Posterior cingulate gyrus (tissue), 11 donors: ENCODE measurements around the gene RGS5.
"Not testable (repeated sequence)": the region's sequence is repeated elsewhere in the genome, so short reads cannot be mapped to it uniquely, and the experiment has no call there.

Source experiments
- DNase-seq, 10 donors: peaks; one replicate each; pipeline versions ENCODE4 v3.0.0 to v3.0.0-alpha.2; 2020 to 2021; ENCODE audit warnings: mixed read lengths in 3 of 10
- intact Hi-C: fragments of 100-400 bp; cut with DNase I; formaldehyde crosslinking; loops from one replicate; pipeline ENCODE4 v1.15.1; 2023

The RGS5 gene, protein sequence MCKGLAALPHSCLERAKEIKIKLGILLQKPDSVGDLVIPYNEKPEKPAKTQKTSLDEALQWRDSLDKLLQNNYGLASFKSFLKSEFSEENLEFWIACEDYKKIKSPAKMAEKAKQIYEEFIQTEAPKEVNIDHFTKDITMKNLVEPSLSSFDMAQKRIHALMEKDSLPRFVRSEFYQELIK

DNA sequence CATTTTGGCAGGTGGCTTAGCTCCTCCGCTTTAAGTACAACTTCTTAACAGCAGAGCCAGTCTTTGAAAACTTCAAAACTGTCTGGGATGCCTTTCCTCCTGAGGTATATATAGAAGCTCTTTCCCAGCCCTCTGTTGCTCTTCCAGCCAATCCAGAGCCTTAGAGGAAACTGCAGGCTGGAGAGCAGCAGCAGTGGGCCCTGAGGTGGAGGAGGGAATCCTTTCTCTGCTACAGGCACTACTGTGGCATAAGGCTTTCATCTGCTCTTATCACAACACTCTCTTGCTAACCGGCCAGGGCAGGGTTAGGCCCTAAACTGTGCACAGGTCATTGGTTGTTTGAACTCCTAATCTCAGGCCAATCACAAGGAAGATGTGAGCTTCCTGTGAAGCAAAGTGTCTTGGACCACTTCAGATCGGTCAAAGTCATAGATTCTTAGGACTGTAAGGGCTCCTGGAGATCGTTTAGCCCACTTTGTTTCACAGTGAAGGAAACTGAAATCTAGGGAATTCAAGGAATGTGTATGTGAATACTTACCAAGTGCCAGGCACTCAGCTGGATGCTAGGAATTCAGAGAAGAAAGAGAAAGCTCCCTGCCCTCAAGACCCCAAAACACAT lies at the start of gene RGS5:
Gene RGS5, minus strand, starts transcription at position 84 of the 619 bp plus-strand sequence. Its CDS starts 81 bp downstream, at position 3.
- intact Hi-C loops: no loop called here
- no peak for DNase-seq

DNA sequence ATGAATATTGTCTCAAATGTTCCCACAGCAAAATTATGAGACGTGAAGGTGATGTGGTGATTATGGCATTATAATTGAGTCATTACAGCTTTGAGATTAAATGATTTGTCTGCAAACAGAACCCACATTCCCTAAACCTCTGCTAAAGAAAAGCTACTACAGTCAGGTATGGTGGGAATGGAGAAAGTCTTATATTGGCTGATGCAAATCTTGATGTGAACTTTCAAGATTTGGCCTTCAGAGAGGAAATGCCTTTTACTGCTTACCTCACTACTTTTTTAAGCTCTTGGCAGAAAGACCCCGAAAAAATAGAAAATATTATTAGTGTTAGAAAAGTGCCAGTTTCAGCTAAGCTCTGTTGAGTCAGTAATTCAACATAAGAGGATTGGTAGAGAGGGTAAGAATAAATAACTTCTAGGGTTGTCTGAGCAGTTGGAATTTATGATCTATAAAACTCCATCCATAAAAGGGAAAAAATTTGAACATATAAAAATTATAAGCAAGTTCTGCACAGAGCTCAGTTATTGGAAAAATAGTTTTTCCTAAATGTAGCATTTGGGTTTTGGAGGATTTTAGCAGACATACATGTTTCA lies 47.8 kb upstream of the RGS5 start:
- DNase-seq: no peak
- intact Hi-C loops: no loop called here

DNA sequence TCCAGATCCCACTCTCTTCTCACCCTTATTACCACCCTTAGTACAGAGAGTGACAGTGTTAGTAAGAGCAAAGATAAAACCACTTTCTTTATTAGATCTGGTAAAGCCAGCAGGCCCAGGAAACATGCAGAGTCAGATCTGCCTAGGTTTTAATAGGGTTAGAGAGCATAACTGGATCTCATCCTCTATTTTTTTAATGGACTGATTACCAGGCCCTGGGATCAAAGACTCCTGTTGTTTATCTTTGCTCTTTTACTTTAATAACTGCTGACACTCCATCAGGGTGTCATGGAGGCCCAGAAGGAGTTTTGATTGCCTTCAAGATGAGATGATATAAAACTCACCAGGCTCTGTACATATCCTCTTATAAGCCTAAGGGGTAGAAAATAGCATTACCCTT lies 45.3 kb upstream of the RGS5 start:
- DNase-seq: no peak
- intact Hi-C loops: no loop called here

DNA sequence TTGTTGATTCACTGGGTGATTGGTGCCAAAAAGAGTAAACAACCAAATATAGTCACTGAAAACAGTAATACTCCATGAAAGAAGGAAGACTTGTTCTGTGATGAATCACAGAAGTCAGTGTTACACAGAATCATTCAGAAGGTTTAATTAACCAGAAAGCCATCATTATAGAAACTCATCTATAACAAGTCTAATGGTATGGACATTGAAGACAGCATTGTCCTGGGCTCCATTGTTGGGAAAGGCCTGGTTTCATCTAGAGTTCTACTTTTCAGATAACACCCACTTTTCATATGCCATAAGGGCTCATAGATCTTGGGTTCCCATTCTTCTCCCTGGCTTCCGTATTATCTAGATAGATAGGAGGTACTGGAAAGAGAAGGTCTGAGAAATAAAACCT lies 41.9 kb upstream of the RGS5 start:
- intact Hi-C loops, DNase-seq: not testable (repeated sequence)

DNA sequence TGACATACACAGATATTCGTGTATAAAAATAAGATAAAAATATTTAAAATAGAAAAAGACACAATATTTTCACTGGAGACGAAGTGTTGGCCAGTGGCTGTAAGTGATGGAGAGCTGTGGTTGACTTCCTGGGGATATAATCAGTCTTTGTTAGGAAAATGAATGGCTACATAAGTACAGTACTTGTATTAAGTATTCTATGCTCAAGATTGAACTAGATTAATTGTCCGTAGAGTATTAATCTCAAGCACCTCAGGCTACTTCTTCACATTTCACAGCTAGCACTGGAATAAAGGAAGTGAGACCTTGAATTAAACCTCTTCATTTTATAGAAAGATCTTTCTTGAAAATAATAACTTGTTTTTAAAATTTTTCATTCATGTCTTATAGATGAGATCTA lies 39.0 kb upstream of the RGS5 start:
- intact Hi-C loops: no loop called here
- DNase-seq: no peak

DNA sequence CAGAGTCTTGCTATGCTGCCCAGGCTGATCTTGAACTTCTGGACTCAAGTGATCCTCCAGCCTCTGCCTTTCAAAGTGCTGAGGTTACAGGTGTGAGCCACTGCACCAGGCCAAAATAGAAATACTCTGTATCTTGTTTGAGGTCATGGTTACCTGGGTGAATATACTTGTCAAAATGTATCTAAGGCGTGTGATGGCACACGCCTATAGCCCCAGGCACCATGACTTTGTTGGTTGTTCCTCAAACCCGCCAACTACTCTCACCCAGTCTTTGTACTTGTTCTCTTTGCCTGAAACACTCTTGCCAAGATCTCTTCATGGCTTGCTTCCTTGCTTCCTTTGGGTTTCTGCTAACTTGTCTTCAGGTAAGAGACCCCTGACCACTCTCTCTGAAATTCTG lies 38.0 kb upstream of the RGS5 start:
- DNase-seq: no peak
- intact Hi-C loops: no loop called here

DNA sequence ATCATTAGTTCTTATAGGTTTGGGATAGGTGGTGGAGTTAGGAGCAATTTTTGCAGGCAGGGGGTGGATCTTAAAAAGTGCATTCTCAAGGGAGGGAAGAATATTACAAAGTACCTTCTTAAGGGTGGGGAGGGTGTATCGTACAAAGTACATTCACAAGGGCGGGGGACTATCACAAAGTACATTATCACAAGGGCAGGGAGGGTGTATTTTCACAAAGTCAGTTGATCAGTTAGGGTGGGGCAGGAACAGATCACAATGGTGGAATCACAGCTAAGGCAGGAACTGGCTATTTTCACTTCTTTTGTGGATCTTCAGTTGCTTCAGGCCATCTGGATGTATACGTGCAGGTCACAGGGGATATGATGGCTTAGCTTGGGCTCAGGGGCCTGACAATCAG lies 30.9 kb upstream of the RGS5 start:
- DNase-seq, intact Hi-C loops: not testable (repeated sequence)

DNA sequence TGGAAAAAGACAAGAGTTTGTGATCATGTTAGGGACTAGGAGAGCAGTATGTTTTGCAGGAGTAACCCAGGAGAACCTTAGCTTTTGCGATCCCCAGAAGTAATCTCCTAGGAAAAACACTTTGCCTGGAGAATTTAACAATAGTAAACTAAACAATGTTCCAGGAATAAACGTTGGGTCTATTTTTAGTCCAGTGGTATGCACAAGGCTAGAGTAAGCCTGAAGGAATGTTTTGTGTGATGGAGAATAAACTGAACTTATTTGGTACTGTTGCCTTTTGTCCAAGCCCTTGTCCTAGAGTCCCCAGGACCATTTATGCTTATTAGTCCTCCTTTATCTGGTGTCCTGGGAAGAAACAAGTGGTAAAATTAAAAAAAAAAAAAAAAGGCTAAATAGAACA lies 28.7 kb upstream of the RGS5 start:
- intact Hi-C loops: no loop called here
- no peak for DNase-seq

DNA sequence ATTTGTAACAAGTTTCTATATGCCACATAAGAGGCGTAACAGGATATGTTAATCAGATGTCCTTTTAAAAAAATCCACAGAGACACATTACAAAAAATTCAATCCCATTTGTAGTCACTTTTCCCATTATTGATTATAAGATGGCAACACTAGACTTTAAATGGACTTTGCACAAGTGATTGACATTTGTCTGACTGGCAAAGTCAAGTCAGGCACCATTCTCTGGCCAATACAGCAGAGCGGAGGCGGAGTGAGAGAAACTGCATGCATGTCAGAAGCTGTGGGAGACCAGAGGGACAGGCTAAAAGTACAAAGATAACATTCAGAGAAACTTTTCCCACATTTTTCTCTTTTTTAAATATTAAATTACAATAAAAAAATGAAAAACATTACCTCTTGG lies 28.1 kb upstream of the RGS5 start:
- intact Hi-C loops: no loop called here
- DNase-seq: no peak

DNA sequence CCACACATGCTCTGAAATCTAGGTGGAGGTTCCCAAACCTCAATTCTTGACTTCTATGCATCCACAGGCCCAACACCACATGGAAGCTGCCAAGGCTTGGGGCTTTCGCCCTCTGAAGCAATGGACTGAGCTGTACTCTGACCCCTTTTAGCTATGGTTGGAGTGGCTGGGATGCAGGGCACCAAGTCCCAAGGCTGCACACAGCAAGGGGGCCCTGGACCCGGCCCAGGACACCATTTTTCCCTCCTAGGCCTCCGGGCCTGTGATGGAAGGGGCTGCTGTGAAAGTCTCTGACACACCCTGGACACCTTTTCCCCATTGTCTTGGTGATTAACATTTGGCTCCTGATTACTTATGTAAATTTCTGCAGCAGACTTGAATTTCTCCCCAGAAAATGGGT lies 25.6 kb upstream of the RGS5 start:
- peak in 1 of 10 donors; percentile 31 for DNase-seq
- intact Hi-C loops: not testable (repeated sequence)

DNA sequence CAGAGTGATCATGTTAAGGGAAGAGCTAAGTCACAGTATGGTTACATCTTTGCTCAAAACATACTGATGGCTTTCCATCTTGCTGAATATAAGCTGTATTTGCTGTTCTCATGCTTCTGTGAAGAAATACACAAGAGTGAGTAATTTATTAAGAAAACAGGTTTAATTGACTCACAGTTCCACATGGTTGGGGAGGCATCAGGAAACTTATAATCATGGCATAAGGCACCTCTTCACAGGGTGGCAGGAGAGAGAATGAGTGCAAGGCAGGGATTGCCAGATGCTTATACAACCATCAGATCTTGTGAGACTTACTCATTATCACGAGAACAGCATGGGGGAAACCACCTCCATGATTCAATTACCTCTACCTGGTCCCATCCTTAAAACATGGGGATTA lies 24.4 kb upstream of the RGS5 start:
- no peak for DNase-seq
- intact Hi-C loops: no loop called here

DNA sequence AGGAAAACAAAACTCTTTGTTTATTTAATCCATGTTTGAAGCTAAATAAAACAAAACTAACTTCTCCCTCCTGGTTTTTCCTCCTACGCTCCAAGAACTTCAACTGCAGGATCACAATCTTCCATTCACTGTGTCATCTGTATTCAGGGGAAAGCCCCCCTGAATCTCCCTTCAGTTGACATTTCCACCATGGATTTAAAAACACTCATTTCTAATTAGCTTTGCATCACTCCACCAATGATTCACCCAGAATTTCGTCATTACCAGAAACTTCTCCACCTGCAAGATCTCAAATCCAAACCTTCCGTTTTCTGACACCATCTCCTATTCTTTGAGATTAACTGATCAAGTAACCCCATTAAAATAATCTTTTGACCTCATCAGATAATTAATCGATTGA lies 10.9 kb upstream of the RGS5 start:
- intact Hi-C loops: no loop called here
- no peak for DNase-seq

DNA sequence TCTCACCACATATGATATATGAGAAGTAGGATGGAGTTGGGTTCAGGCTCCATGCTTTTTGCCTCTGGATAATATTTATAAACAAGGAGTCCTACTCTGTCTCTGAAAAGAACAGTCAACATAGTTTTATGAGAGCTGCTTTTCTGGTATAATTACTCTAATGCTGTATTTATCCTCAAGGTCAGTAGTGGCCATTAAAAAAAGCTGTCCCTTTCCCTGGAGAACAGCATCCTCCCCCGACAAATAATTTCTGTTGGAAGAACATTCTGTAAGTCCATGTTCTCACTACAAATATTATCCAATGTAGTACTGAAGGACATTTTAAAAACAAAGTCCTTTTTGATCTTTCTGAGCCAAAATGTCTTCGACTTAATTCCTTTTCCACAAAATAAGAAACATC lies 9.0 kb upstream of the RGS5 start:
- DNase-seq: no peak
- intact Hi-C loops: no loop called here

DNA sequence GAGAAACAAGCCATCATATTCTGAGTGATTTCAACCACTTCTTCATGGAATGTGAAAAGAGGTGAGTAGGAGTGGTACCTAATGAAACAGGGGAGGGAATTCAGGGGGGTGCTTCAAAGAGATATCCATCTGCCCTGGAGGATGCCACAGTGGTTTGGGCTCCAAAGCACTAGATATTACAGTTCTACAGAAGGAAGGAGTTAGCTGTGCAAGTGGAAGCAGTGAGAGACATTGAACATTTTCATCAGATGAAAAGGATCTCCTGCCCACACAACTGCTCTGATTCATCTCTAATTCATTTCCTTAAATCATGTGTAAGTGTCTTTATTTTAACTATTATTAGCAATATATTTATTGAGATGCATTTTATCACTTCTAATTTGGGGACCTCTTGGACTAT lies 2.8 kb upstream of the RGS5 start:
- no peak for DNase-seq
- intact Hi-C loops: no loop called here

DNA sequence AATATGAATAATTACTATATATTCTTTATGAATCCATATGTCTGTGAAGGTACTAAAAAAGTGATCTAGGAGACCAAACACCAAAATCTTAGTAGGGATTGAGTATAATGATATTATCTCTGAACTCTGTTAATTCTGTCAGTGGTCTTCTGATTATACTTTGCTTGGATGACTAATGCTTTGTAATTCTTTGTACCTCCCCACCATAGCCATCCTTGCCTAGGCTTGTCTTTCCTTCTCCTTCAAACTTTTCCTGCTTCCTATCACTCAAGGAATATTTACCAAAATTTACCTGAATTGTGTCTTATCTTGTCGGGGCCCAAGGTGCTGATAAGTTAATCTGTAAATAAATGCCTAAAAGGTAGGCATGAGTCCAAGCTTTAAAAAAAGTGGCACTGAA lies 845 bp upstream of the RGS5 start:
- intact Hi-C loops: no loop called here
- no peak for DNase-seq

DNA sequence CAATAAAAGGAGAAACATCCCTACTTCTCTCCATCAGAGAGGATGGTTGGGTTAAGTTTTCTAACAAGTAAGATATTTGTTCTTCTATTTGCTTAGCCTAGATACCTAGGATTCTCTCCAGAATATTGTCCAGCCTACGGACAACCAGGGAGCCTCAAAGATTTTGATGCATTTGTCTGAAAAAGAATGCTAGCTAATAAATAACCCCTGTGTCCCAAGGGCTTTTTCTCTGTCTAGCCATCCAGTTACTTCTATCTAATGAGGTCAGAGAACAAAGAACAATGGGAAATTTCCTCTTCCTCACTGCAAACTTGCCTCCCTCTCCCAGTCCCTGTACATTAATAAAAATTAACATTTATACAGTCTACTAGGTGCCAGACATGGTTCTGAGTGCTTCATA lies 810 bp downstream of the RGS5 start:
- intact Hi-C loops: no loop called here
- DNase-seq: no peak

DNA sequence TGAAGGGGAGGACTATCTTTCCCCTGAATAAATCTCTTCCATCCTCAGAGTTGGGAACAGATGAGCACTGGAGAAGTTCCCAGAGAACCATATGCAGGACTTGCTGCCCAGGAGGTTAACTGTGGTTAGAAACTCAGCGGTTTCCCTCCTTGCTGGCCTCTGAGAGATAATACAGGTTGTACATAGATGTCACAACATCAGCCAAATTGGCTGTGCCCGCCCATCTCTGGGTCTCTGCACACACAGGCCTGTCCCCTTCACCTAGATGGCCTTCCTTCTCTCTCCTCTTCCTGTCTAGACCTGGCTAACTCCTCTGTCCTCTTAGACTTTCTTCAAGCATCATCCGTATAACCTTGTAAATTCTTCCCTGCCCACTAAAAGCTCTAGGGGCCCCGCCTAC lies 5.7 kb downstream of the RGS5 start:
- intact Hi-C loops: no loop called here
- DNase-seq: no peak

DNA sequence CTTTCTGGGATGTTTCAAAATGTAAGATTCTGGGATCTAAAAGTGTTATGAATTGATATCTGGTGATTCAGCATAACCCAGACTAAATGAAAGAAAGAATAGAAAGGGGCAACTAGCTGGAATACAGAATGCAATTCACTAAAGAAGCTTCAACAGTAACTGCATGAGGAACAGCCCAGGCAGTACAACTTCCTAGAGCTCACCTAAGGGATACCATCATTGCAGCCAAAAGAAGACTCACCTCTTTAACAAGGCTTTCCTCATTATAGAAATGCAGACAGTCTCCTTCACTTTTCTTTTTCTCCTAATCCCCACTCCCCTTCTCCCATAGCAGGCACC lies 6.3 kb downstream of the RGS5 start:
- DNase-seq: no peak
- intact Hi-C loops: no loop called here

DNA sequence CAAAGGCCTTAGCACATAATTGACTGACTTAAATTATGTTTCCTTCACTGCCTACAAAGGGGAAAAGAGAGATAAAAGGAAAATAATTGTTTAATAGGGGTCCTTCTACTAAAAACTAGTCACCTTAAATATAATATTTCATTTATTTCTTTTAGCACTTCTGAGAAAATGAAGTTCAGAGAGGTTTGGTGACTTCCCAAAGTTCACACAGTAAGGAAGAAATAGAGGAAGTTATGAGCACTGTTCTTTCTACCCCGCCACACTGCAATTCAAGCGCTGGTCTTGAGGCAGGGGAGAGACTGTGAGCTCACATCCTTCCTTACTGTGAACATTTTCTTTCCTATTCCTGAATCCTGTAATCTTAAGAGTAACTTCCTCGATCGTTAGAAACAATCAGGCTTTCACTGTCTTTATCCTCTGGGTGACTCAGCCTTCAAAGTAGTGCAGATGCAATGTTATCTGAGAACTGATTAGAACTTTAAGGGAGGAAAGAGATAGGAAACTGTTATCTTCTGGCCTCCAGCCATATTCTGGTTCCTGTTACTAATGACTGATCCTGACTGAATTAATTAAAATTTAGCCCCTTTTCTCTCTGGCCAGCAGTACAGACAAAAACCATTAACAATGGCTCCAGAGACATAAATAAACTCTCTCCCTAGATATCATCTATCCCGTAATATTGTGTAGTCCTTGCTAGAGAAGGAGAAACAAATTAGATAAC lies 6.8 kb downstream of the RGS5 start:
- intact Hi-C loops: no loop called here
- no peak for DNase-seq

DNA sequence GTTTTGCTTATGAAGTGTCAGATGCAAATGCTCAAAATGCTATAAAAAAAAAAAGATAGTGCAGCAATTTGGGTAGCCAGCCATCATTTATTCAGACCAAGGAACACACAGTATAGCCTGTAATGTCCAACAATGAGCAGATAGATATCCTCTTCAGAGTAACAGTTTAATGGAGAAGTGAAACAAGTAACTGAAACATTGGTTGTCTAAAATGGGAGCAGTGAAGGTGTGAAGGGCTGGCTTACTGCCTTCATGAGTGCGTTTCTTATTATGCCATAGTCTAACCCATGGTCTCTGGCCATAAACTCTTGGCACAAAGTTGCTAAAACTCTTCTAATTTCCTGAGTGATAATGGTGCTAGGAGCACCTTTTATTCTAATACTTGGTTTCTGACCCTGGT lies 11.4 kb downstream of the RGS5 start:
- DNase-seq: no peak
- intact Hi-C loops: no loop called here

DNA sequence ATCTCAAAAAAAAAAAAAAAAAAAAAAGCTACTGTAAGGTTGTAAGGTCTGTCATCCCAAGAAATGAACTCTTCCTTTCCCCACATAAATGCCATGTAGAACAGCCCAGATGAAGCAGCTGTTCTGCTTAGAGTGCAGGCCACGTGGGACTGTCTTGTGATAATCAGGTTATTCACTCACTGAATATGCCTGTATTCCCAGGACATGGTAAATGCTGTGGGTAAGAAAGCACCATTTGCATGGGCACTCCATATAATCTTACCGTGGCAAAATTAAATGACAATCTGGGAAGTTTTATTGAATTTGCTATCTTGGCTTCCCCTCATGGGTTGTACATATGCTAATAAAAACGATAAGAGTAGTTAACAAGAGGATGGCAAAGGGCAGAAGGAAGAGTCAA lies 13.8 kb downstream of the RGS5 start:
- intact Hi-C loops: no loop called here

DNA sequence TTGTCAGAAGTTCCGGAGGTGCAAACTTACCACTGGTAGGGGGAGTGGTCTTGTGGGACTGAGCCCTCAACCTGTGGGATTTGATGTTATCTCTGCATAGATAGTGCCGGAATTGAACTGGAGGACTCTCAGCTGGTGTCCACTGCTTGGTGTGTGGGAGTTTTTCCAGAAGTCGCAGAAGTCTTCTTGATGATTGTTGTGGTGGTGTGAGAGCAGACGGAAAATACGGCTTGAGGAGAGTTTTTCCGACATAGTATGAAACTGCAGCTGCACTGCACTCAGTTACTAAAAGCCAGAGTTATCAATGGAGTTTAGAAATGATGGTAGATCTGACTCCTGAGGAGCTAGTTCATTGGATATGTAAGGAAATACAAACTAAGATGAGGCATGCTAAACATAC lies 14.9 kb downstream of the RGS5 start:
- DNase-seq: no peak
- intact Hi-C loops: no loop called here

More for the DNA sequence above, 13.8 kb downstream of the RGS5 start:
- no peak for DNase-seq
